Inferior parietal cortex (tissue), 1 donor: ENCODE results near the gene CBLB.

ENCODE experiments used
- DNase-seq: peaks from one replicate; pipeline ENCODE4 v3.0.0-alpha.2; 2016; ENCODE audit errors: extremely low spot score

Gene CBLB

DNA sequence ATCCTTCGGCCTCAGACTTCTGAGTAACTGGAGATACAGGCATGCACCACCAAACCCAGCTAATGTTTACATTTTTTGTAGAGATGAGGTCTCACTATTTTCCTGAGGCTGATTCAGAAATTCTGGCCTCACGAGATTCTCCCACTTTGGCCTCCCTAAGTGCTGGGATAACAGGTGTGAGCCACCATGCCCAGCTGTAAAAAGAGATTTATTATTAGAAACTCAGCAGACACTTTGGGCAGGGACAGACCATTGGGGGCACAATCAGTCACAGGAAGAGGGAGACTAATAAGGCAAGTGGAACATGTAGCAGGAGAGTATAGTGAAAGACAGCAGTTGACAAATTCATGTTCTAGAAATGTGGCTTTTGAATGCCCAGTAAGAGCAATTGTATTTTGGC, 249.2 kb downstream of the CBLB start:
- no peak for DNase-seq

DNA sequence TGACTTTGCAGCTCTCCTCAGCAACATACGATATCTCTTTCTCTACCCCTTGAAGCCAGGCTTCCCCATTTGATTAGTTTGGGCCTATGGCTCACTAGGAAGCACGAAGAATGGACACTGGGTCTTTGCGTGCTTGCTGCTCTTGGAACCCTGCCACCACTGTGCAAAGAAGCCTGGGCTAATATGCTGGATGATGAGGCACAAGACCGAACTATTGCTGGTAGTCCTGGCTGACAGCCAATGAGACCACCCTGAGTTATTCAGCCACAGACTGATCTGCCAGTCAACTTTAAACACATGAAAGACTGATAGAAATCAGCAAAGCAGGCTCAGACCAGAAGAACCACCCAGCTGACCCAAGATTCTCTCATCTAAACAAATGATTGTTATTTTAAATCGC, 250.3 kb downstream of the CBLB start:
- no peak for DNase-seq

- no peak for DNase-seq
Observed at GRCh38 chr3:105616374-105617121, 252.3 kb downstream of the CBLB start.

DNA sequence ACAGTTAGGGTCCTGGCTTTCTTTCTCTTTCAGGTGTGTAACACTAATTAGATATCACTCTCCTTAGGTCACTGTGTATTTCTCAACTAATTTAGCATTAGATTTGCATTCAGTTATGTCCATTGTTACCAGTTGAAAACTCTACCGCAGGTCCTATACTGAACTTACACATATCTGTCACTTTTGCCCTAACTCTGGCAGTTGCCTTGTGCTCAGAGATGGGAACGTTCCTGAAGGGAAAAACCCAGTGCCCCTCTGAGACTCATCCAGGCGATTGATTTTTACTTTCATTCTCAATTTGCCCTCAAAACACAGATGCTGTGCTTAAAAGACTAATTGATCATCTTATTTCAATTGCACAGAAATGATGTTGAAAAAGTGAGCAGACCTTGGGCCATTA, 253.0 kb downstream of the CBLB start:
- no peak for DNase-seq

- peak; percentile 9 for DNase-seq
Observed at GRCh38 chr3:105614288-105615030, 254.4 kb downstream of the CBLB start.

DNA sequence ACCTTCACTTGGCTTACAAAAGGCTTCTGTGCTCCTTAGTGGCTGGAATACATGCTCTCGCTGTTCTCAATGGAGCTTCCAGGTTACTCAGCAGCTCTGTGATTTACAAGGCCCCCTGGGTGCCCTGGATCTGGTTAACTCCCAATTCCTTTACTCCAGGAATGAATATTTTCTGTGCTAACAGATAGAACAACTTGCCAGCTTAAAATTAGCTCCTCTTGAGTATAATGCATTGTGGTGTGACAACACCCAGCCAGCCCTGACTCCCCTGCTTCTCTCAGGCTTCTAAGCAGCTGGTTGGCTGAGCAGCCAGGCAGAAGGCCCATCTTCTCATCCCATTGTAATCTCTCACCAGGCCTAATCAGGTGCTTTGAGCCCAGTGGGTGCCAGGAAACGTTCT, 255.7 kb downstream of the CBLB start:
- DNase-seq = no peak

DNA sequence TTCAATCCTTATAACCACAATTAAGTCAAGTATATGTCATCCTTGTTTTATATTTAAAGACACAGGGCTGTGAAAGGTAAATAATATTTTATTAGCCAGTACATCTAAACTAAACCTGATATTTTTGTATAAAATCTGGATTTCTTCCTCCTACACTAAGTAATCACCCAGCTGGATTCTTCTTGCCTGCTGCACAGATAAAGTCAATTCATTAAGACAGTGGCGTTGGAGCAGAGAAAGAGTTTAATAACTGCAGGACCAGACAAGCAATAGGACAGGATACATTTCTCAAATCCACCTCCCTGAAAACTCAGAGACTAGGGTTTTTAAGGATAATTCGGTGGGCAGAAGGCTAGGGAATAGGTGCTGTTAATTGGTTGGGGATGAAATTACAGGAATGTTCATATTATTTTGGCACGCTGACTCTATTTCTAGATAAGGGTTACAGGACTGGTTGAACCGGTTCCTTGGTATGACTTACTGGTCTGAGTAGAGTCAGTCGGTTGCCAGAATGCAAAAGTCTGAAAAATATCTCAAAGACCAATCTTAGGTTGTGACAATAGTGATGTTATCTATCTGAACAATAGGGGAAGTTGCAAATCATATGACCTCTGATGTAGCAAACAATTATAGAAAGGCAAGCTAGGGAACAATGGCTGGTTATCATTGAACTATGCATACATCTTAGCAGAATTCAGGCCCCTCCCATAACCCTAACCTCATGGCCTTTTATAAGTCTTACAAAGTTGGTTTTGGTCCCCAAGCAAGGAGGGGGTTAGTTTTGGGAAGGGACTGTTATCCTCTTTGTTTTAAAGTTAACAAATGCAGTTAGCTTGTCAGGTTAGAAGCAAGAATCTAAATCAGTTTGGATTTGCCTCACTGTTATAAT, 257.3 kb downstream of the CBLB start:
- no peak for DNase-seq

DNA sequence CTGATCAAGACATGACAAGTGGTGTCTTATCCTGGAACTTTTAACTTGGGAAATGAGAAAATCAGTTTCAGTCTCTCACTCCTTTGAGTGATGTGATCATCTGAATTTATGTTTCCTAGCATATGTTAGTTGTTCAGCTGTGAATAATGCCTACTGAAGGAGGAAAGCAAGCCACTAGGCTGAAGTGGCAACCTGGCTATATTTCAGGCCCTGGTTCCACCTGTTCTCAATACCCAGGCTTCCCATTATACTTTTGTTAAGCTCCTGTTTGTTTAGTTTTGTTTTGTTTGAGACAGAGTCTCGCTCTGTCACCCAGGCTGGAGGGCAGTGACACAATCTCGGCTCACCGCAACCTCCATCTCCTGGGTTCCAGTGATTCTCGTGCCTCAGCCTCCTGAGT, 258.3 kb downstream of the CBLB start:
- no peak for DNase-seq

DNA sequence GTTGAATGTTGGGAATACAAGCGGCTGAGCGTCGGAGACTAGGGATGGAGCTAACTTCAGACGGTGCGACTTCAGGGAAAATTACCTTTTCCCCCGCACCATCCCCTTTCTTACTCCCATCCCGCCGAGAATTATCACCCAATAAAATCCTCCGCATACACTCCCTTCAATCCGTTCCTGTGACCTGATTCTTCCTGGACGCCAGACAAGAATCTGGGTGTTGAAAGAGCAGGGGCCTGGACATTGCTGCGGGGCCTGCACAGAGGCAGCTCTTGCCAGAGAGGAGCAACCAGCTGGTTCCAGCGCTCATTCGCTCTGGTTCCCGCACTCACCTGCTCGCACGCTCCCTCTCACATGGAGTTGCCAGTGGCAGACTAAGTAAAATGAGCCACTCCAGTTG, 260.2 kb downstream of the CBLB start:
- no peak for DNase-seq

- no peak for DNase-seq
Observed at GRCh38 chr3:105606016-105606415, 262.8 kb downstream of the CBLB start.
